PC-9 (cell line): Measurements from ENCODE around the gene ZNF804A.

Experiments used
- EZH2 ChIP-seq: fragments of 200-600 bp; sonication (generic); IDR thresholded peaks from 2 replicates; pipeline ENCODE4 v1.8.0; 2017; ENCODE audit warnings: antibody characterized with exemption, low read depth
- TF ChIP-seq, protein P1 (sequence below): fragments of 200-600 bp; sonication (generic); conservative IDR thresholded peaks from 2 replicates; pipeline ENCODE4 v1.6.1; 2017; ENCODE audit warnings: mixed run types, antibody characterized with exemption, mild to moderate bottlenecking, moderate library complexity

GRCh38 chr2:184779777-184780176 lies 181.4 kb downstream of the ZNF804A start:
- TF ChIP-seq, protein P1, sequence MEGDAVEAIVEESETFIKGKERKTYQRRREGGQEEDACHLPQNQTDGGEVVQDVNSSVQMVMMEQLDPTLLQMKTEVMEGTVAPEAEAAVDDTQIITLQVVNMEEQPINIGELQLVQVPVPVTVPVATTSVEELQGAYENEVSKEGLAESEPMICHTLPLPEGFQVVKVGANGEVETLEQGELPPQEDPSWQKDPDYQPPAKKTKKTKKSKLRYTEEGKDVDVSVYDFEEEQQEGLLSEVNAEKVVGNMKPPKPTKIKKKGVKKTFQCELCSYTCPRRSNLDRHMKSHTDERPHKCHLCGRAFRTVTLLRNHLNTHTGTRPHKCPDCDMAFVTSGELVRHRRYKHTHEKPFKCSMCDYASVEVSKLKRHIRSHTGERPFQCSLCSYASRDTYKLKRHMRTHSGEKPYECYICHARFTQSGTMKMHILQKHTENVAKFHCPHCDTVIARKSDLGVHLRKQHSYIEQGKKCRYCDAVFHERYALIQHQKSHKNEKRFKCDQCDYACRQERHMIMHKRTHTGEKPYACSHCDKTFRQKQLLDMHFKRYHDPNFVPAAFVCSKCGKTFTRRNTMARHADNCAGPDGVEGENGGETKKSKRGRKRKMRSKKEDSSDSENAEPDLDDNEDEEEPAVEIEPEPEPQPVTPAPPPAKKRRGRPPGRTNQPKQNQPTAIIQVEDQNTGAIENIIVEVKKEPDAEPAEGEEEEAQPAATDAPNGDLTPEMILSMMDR, result no peak
- TF ChIP-seq EZH2, result no peak
